Left lobe of liver (tissue), 2 donors: Measurements from ENCODE around the gene CMIP. TPM values are rescaled to one million over a fixed set of nuclear protein-coding genes. Genes with fewer than 3 reads are reported as not detected.

ENCODE experiments used
- ATAC-seq: fragments of 200-7000 bp; cut with Tn5 transposase; one replicate; pipeline ENCODE4 v1.9.1; 2020; ENCODE audit warnings: mild to moderate bottlenecking, moderate library complexity
- DNase-seq: peaks from one replicate; pipeline ENCODE4 v3.0.0-alpha.2; 2020; ENCODE audit warnings: low spot score
- total RNA-seq: library from RNA; stranded (reverse); gene quantifications from one replicate; pipeline ENCODE4 v1.2.1, GENCODE V29; 2021
- donor health status: DM: no; HTN: no; CAD: no; lungs with moderate emphysema.
- donor health status: DM: no; HTN: yes; CAD: no.

Gene CMIP
- total RNA-seq, 1 donor from 2014 or later, result 15.4 TPM

GRCh38 chr16:81445966-81446906 is 1.6 kb downstream of the CMIP start:
- no peak for ATAC-seq
- no peak for DNase-seq

DNA sequence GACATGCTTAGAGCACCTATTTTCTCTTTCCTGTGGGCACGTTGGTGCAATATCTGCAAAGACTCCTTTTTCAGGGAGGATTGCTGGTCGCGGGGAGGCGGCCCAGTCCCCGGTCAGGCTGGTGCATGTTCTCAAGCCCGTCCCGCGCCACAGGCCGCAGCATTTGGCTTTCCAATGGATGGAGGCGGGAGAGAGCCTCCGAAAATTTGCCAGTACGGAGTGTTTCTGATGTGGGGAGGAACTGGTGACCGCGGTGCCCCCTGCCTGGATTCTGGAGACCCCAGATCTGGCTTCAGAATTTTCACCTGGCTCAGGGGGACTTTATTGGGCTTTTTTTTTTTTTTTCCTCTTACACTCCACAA is 2.3 kb downstream of the CMIP start:
- DNase-seq (no peak), ATAC-seq (no peak)

DNA sequence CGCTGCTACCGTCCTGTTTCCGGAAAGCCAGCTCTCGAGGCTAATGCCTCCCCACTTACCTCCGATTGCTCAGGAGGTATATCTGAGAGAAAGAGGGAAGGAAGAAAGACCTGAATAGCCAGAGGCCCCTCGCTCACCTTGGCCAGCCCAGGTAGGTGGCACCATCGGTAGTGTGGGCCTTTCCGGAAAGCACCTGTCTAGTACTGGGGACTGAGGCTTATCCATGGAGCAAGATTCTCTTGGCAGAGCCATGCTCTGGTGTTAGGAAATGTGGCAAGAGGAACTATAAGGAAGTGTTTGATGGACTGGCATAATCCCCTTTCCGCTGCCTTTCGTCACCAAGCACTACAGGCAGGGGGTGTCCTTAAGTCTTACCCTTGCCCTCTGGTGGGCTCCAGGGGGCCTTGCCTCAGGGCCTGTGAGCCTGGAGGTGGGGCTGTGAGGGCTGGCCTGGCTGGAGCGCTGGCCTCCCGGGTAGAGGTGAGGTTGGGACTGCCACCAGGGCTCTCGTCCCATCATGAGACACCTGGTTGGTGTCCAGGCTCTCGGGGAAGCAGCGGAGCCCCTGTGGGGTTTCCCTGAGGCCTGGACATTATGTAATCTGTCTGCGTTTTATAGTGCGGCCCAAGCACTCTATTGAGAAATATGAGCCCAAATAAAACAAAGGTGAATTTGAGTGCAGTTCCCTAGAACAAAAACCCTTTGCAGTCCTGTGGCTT is 2.9 kb downstream of the CMIP start:
- ATAC-seq (peak; percentile 57), DNase-seq (peak; percentile 90)

DNA sequence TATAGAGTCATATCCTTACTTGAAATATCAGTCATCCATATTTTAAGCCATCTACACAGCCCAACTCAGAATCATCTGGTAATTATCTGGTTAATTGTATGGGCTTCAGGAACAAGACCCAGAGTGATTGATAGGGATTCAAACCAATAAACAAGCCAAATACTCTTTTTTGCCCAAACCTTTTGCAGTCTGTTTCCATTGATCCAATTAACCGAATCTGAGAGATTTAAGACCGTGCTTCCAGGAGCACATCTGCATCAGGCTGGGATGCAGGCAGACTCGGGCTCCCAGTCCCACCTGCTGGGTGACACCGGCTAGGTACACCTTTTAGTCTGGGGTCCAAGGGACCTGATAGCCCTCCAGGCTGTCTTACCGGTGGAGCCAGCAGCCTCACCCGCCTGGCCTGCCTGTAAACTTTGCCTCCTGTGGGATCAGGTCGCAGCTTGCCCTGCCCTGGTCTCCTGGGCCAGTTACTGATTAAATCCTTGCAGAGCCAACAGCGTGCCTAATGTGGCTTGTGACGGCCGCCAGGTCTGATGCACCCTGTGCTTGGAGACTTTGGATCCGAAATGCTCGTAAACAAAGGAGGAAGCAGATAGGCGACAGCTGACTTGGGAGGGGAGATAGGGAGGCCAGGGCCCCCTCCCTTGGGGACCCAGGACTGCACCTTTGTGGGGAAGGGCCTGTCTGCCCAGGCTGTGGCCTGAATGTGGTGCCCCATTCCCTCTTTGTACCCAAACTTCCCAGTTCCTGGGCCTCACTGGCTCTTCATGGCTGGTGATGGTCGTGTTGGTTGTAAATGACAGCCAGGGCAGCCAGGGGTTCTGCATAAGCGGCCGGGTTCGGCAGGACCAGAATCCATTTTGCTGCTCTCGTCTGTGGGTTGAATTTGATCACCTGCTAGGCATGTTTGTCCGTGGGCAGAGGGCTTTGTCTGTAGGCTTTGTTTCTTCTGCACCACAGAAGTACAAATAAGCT is 3.8 kb downstream of the CMIP start:
- peak; percentile 64 for ATAC-seq
- DNase-seq, result peak; percentile 95

- DNase-seq, result no peak
- no peak for ATAC-seq
These were observed 4.6 kb downstream of the CMIP start for GRCh38 chr16:81449241-81449640.

- ATAC-seq (no peak), DNase-seq (no peak)
These were observed 5.4 kb downstream of the CMIP start for GRCh38 chr16:81449899-81450608.

- no peak for ATAC-seq
- DNase-seq, result no peak
These were observed 6.3 kb downstream of the CMIP start for GRCh38 chr16:81450783-81451491.

DNA sequence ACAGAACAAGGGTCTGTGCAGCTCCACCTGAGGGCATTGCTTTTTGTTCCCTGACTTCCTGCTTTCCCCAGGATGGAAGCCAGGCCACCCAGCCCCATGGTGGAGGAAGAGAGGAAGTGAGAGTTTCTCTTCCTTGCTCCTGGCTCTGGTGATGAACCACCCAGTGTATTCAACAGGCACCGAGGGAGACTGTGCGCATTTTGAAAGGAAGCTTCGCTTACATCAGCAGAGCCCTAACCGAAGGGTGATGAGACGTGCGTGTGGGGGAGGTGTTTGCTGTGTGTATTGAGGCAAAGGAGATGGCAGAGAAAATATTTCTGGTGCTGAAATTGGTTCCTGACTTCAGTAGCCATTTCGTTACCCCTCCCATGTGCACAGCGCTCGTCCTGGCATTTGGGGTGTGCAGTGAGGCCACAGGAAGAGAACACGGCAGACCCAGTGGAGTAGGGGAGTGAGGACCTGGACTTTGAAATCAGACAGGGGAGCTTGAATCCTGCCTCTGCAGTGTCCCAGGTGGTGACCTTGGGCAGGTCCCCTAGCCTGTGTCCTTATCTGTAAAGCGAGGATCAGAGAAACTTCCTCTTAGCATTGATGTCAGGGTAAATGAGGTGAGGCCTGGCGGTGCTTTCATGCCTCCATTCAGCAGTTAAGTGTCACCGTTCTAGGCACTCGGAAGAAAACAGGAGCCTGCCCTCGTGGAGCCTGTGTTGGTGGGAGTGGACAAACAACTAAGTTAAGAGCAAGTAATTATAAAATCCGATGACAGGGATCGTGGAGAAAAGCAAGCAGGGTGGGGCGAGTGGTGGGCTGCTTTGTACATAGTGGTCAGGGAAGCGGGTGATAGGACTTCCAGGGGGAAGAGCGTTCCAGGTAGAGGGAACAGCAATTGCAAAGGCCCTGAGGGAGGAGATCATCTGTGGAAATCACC is 7.4 kb downstream of the CMIP start:
- ATAC-seq (peak; percentile 11), DNase-seq (no peak)

GRCh38 chr16:81453091-81453728 is 8.6 kb downstream of the CMIP start:
- DNase-seq (peak; percentile 72), ATAC-seq (peak; percentile 46)

DNA sequence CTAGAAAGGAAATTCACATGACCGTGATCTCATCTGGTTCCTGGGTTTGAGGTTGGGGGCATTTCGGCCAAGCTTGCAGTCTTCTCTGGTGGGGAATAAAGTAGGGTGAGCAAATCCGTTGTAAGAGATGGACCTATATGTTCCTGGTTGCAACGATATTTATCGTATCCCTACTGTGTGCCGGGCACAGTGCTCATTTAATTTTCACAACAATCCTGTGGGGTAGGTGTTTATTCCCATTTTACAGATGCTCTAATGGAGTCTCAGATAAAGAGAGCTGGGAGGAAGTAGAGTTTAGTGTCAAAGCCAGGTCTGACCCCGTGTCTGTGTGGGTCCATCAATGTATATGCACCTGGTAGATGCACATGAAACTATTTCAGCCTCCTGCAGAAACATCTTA is 9.4 kb downstream of the CMIP start:
- no peak for DNase-seq
- ATAC-seq, result no peak

GRCh38 chr16:81455006-81455405 is 10.4 kb downstream of the CMIP start:
- ATAC-seq, result no peak
- DNase-seq, result no peak

DNA sequence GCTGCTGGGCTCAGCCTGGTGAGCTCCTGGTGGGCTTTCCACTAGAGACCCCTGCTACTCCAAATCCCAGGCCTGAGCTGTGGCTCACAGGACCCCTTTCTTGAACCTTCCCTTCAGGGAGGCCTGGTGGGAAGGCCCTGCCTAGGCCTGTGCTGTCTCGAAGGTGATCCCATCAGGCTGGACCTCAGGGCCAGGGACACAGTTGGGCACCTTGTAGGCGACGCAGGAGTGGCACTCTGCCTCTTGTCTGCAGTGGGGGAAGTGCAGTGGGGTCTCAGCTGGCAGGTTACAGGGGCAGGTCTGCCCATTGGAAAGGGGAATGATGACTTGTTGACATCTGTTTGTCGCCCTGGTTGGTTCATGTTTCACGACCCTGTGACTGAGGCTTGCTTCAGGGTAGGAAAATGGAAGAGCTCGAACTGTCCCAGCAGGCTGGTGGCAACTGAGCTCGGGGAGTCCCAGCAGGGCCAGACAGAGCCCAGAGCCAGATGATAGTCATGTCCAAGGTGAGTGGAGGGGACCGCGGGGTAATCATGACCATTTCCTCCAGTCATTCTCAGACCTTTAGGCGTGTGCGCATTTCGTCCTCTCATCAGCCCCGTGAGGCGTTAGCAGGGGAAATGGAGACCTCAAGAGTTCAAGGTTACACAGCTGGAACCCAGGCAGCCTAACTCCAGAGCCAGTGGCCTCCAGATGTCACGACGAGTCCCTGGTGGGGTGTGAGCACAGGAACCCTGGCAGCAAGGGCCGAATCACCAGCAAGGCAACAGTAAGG is 11.3 kb downstream of the CMIP start:
- no peak for DNase-seq
- peak; percentile 5 for ATAC-seq

- ATAC-seq (peak; percentile 76), DNase-seq (peak; percentile 96)
These were observed 12.1 kb downstream of the CMIP start for GRCh38 chr16:81456523-81457325.

DNA sequence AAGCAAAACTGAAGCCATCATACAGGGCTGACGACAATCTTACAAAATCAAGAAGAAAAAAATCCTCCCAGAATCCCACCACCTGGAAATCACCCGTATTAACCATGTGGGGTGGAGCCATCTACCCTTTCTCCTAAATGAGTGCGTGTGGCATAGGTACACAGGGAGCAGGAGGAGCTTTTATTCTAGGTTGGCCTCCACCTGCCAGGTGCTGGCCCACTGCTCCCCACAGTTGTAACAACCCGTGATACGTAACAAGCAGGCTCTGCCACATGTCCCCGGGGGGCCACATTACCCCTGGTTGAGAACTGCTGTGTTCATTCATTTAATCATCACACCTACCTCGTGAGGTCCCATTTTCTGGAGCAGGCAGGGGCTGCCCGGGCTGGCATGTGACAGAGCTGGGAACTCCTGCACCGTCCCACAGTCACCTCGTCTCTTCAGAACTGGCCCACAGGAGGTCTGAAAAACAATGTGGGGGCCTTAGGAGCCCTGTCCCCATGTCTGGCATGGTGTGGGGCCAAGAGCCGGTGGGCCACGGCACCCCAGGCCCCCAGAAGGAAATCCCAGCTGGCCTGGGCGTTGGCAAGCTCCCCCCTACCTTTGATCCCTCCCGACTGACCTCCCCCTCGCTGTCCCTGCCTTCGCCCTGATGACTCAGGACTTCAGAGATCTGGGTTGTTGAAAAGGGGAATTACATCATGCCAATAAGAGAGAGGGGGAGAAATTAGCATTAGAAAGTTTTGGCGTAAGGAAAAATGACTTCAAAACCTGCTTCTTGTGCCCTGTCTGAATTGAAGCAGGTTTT is 12.9 kb downstream of the CMIP start:
- ATAC-seq, result peak; percentile 53
- DNase-seq, result no peak

GRCh38 chr16:81458149-81458669 is 13.6 kb downstream of the CMIP start:
- DNase-seq (no peak), ATAC-seq (no peak)
